KMS-11 (cell line): ENCODE results near the gene DLG2.

ENCODE experiments used
- H2AFZ ChIP-seq: fragments of 200-600 bp; sonication (generic); 2 replicates; pipeline ENCODE4 v1.6.1; 2016; ENCODE audit warnings: antibody characterized with exemption, mixed run types, low read depth
- H3K27ac ChIP-seq: fragments of 200-600 bp; sonication (generic); 2 replicates; pipeline ENCODE4 v1.6.1; 2016; ENCODE audit warnings: mild to moderate bottlenecking, mixed run types
- H3K27me3 ChIP-seq: fragments of 200-600 bp; sonication (generic); 2 replicates; pipeline ENCODE4 v1.6.1; 2017; ENCODE audit warnings: mild to moderate bottlenecking, low read depth, mixed run types, moderate library complexity; ENCODE audit not compliant: insufficient read depth
- H3K36me3 ChIP-seq: fragments of 200-600 bp; sonication (generic); 2 replicates; pipeline ENCODE4 v1.6.1; 2017; ENCODE audit warnings: mild to moderate bottlenecking, mixed run types; ENCODE audit not compliant: insufficient read depth
- H3K4me1 ChIP-seq: fragments of 200-600 bp; sonication (generic); 2 replicates; pipeline ENCODE4 v1.6.1; 2016; ENCODE audit warnings: mild to moderate bottlenecking, low read depth, mixed run types; ENCODE audit not compliant: poor library complexity, severe bottlenecking
- H3K4me2 ChIP-seq: fragments of 200-600 bp; sonication (generic); 2 replicates; pipeline ENCODE4 v1.7.0; 2016; ENCODE audit warnings: mild to moderate bottlenecking, mixed run types
- H3K4me3 ChIP-seq: fragments of 200-600 bp; sonication (generic); IDR thresholded peaks from 2 replicates; pipeline ENCODE4 v1.6.1; 2017; ENCODE audit warnings: low read depth, low read length, mixed read lengths; ENCODE audit not compliant: insufficient read depth
- H3K79me2 ChIP-seq: fragments of 200-600 bp; sonication (generic); 2 replicates; pipeline ENCODE4 v1.6.1; 2016; ENCODE audit warnings: low read depth, mixed run types; ENCODE audit not compliant: insufficient read depth
- H3K9ac ChIP-seq: fragments of 200-600 bp; sonication (generic); 2 replicates; pipeline ENCODE4 v1.6.1; 2016; ENCODE audit warnings: mild to moderate bottlenecking, mixed run types
- H4K20me1 ChIP-seq: fragments of 200-600 bp; sonication (generic); 2 replicates; pipeline ENCODE4 v1.6.1; 2016; ENCODE audit warnings: mild to moderate bottlenecking, mixed run types; ENCODE audit not compliant: insufficient read depth
- TF ChIP-seq, protein P1 (sequence below): fragments of 200-600 bp; sonication (generic); conservative IDR thresholded peaks from 2 replicates; pipeline ENCODE4 v1.6.1; 2017; ENCODE audit warnings: low read depth, mild to moderate bottlenecking, antibody characterized with exemption, low read length, moderate library complexity, mixed read lengths

Gene DLG2

DNA sequence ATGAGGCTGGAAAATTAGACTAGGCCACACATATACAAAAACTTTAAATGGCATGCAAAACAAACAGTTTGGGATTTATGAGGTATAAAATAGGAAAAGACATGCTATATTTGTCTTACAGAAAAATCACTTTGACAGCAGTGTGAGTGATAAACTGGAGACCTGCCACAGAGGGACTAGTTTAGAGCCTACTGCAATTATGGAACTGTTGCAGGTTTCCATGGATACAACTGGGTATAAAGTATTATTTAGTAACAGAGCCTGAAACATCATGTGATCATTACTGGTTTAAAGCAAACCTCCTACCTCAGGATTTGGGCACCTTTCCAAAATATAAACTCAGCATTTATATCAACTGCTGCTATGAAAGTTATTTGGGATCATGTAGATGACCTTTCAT lies 1032.5 kb downstream of the DLG2 start:
- Histone ChIP-seq H3K36me3 (no peaks in the 10 kb centered on the region), H3K27ac (no peak overlapping the region), H2AFZ (no peak overlapping the region), H3K9ac (no peak overlapping the region), H3K4me1 (no peaks in the 10 kb centered on the region), H4K20me1 (no peaks in the 10 kb centered on the region), H3K4me2 (no peak overlapping the region), H3K4me3 (no peak overlapping the region), H3K79me2 (no peaks in the 10 kb centered on the region), H3K27me3 (no peaks in the 10 kb centered on the region)
- TF ChIP-seq, protein P1, sequence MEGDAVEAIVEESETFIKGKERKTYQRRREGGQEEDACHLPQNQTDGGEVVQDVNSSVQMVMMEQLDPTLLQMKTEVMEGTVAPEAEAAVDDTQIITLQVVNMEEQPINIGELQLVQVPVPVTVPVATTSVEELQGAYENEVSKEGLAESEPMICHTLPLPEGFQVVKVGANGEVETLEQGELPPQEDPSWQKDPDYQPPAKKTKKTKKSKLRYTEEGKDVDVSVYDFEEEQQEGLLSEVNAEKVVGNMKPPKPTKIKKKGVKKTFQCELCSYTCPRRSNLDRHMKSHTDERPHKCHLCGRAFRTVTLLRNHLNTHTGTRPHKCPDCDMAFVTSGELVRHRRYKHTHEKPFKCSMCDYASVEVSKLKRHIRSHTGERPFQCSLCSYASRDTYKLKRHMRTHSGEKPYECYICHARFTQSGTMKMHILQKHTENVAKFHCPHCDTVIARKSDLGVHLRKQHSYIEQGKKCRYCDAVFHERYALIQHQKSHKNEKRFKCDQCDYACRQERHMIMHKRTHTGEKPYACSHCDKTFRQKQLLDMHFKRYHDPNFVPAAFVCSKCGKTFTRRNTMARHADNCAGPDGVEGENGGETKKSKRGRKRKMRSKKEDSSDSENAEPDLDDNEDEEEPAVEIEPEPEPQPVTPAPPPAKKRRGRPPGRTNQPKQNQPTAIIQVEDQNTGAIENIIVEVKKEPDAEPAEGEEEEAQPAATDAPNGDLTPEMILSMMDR: no peak

- Histone ChIP-seq H3K9ac (no peak overlapping the region), H3K27ac (no peak overlapping the region), H2AFZ (no peak overlapping the region), H3K4me2 (no peak overlapping the region), H4K20me1 (no peaks in the 10 kb centered on the region), H3K79me2 (no peaks in the 10 kb centered on the region), H3K4me1 (no peaks in the 10 kb centered on the region), H3K27me3 (no peaks in the 10 kb centered on the region), H3K4me3 (no peak overlapping the region), H3K36me3 (no peaks in the 10 kb centered on the region)
- TF ChIP-seq, protein P1: no peak
Observed at GRCh38 chr11:84590106-84590505, 1037.0 kb downstream of the DLG2 start.

DNA sequence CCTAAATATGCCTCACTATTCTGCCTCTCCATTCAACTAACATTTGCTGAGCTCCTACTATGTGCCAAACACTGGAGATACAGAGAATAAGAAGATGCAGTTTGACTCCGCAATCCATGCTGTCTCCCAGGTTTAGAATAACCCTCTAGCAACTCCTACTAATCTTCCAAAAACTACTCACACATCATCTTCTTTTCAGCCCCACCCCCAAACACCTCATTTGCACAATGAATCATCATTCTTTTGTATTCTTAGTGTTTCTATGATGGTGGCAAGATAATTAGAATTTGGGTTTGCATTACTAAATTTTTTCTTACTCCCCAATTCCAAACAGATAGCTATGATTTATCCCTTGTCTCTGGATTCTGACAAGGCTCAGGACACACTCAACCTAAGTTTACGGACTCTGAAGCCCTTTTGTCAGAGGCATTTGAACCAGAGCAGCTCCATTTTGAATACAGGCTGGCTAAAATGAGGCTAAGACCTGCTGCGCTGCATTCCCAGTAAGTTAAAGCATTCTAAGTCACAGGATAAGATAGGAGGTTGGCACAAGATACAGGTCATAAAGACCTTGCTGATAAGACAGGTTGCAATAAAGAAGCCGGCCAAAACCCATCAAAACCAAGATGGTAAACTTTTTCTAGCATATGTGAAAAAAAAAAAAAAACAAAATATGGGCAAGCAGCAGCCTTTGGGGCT lies 1038.9 kb downstream of the DLG2 start:
- Histone ChIP-seq H4K20me1 (no peaks in the 10 kb centered on the region), H3K9ac (no peak overlapping the region), H3K36me3 (no peaks in the 10 kb centered on the region), H3K4me2 (no peak overlapping the region), H3K4me1 (no peaks in the 10 kb centered on the region), H3K4me3 (no peak overlapping the region), H3K79me2 (no peaks in the 10 kb centered on the region), H2AFZ (no peak overlapping the region), H3K27ac (no peak overlapping the region), H3K27me3 (no peaks in the 10 kb centered on the region)
- TF ChIP-seq, protein P1: no peak

GRCh38 chr11:84583106-84583505 lies 1044.0 kb downstream of the DLG2 start:
- Histone ChIP-seq H3K9ac (no peak overlapping the region), H3K27ac (no peak overlapping the region), H3K27me3 (no peaks in the 10 kb centered on the region), H3K36me3 (no peaks in the 10 kb centered on the region), H3K4me1 (no peaks in the 10 kb centered on the region), H3K4me3 (no peak overlapping the region), H3K4me2 (no peak overlapping the region), H4K20me1 (no peaks in the 10 kb centered on the region), H3K79me2 (no peaks in the 10 kb centered on the region), H2AFZ (no peak overlapping the region)
- TF ChIP-seq, protein P1: no peak
